WTC11 (cell line): ENCODE data around the gene FHOD1. TPM values are rescaled to one million over a fixed set of nuclear protein-coding genes. Genes with fewer than 3 reads are reported as not detected.

Experiments
- ATAC-seq: fragments of 200-7000 bp; cut with Tn5 transposase; 2 replicates; pipeline ENCODE4 v1.10.0; 2021; ENCODE audit warnings: mild to moderate bottlenecking, moderate library complexity
- CTCF ChIA-PET: fragments of 300-600 bp; sonication (Branson Sonifier 250); formaldehyde crosslinking; loops from one replicate; lab custom pipeline; 2021; ENCODE audit warnings: antibody characterized with exemption; lab: Charles Lee
- POLR2A ChIA-PET: fragments of 350-600 bp; sonication (Branson Sonifier 250); formaldehyde crosslinking; loops from one replicate; lab custom pipeline; 2021; ENCODE audit warnings: antibody characterized with exemption; lab: Charles Lee
- DNase-seq: peaks from one replicate; pipeline ENCODE4 v3.0.0; 2021; ENCODE audit warnings: low spot score
- H3K27ac Mint-ChIP-seq: 2 replicates; pipeline ENCODE4 v1.8.0; 2021; ENCODE audit warnings: mixed read lengths
- H3K27me3 Mint-ChIP-seq: 2 replicates; pipeline ENCODE4 v1.8.0; 2021; ENCODE audit warnings: low read depth, mild to moderate bottlenecking, moderate library complexity, mixed read lengths
- H3K36me3 Mint-ChIP-seq: 2 replicates; pipeline ENCODE4 v1.8.0; 2021; ENCODE audit warnings: mixed read lengths
- H3K4me1 Mint-ChIP-seq: 2 replicates; pipeline ENCODE4 v1.8.0; 2022; ENCODE audit warnings: mixed read lengths
- H3K4me3 Mint-ChIP-seq: 2 replicates; pipeline ENCODE4 v1.8.0; 2021; ENCODE audit warnings: mild to moderate bottlenecking, moderate library complexity, mixed read lengths
- H3K9me3 Mint-ChIP-seq: 2 replicates; pipeline ENCODE4 v1.8.0; 2021; ENCODE audit warnings: mixed read lengths
- ELF4 ChIP-seq: sonication (generic); formaldehyde crosslinking; IDR thresholded peaks from 2 replicates; pipeline ENCODE4 v1.8.1; 2022; ENCODE audit warnings: low read depth, mild to moderate bottlenecking, moderate library complexity, missing genetic modification reagents
- EMX1 ChIP-seq: fragments of 250-450 bp; sonication (Bioruptor Pico); IDR thresholded peaks from 2 replicates; pipeline ENCODE4 v1.8.0; 2021; ENCODE audit warnings: mild to moderate bottlenecking
- ETV6 ChIP-seq: sonication (generic); formaldehyde crosslinking; IDR thresholded peaks from 2 replicates; pipeline ENCODE4 v1.8.1; 2022; ENCODE audit warnings: mild to moderate bottlenecking, missing genetic modification reagents
- FOXJ3 ChIP-seq: sonication (generic); formaldehyde crosslinking; IDR thresholded peaks from 2 replicates; pipeline ENCODE4 v1.9.0; 2021; ENCODE audit warnings: missing genetic modification reagents, mild to moderate bottlenecking, borderline replicate concordance
- FOXK1 ChIP-seq: sonication (generic); formaldehyde crosslinking; IDR thresholded peaks from 2 replicates; pipeline ENCODE4 v1.8.0; 2022; ENCODE audit warnings: mild to moderate bottlenecking, moderate library complexity, missing genetic modification reagents
- FOXP1 ChIP-seq: sonication (generic); formaldehyde crosslinking; IDR thresholded peaks from 2 replicates; pipeline ENCODE4 v1.8.0; 2022; ENCODE audit warnings: missing genetic modification reagents, mild to moderate bottlenecking, moderate library complexity, borderline replicate concordance
- GRHL2 ChIP-seq: fragments of 250-450 bp; sonication (Bioruptor Pico); IDR thresholded peaks from 2 replicates; pipeline ENCODE4 v1.8.0; 2022; ENCODE audit warnings: mild to moderate bottlenecking, moderate library complexity; ENCODE audit not compliant: insufficient replicate concordance, severe bottlenecking
- MXD4 ChIP-seq: fragments of 250-450 bp; sonication (Bioruptor Pico); IDR thresholded peaks from 2 replicates; pipeline ENCODE4 v1.8.0; 2021; ENCODE audit warnings: mild to moderate bottlenecking, moderate library complexity, borderline replicate concordance
- NR1H2 ChIP-seq: sonication (generic); formaldehyde crosslinking; IDR thresholded peaks from 2 replicates; pipeline ENCODE4 v1.9.0; 2021; ENCODE audit warnings: mild to moderate bottlenecking, moderate library complexity, missing genetic modification reagents
- PRRX2 ChIP-seq: fragments of 250-450 bp; sonication (Bioruptor Pico); IDR thresholded peaks from 2 replicates; pipeline ENCODE4 v1.8.0; 2021; ENCODE audit warnings: mild to moderate bottlenecking
- SMAD3 ChIP-seq: sonication (generic); formaldehyde crosslinking; IDR thresholded peaks from 2 replicates; pipeline ENCODE4 v1.8.0; 2022; ENCODE audit warnings: missing genetic modification reagents, mild to moderate bottlenecking, borderline replicate concordance
- SOX15 ChIP-seq: fragments of 250-450 bp; sonication (Bioruptor Pico); IDR thresholded peaks from 2 replicates; pipeline ENCODE4 v1.9.0; 2021; ENCODE audit warnings: mild to moderate bottlenecking
- TCF7 ChIP-seq: sonication (generic); formaldehyde crosslinking; IDR thresholded peaks from 2 replicates; pipeline ENCODE4 v1.8.0; 2022; ENCODE audit warnings: mild to moderate bottlenecking, low read depth, missing genetic modification reagents, moderate library complexity
- TEAD1 ChIP-seq: sonication (generic); formaldehyde crosslinking; IDR thresholded peaks from 2 replicates; pipeline ENCODE4 v1.8.0; 2022; ENCODE audit warnings: mild to moderate bottlenecking, missing genetic modification reagents
- ZBTB21 ChIP-seq: sonication (generic); formaldehyde crosslinking; IDR thresholded peaks from 2 replicates; pipeline ENCODE4 v1.8.1; 2023; ENCODE audit warnings: mild to moderate bottlenecking, missing genetic modification reagents, borderline replicate concordance
- ZNF121 ChIP-seq: sonication (generic); formaldehyde crosslinking; IDR thresholded peaks from 2 replicates; pipeline ENCODE4 v1.8.0; 2023; ENCODE audit warnings: missing genetic modification reagents
- ZNF232 ChIP-seq: sonication (generic); formaldehyde crosslinking; IDR thresholded peaks from 2 replicates; pipeline ENCODE4 v1.8.0; 2022; ENCODE audit warnings: mild to moderate bottlenecking, missing genetic modification reagents
- ZNF317 ChIP-seq: sonication (generic); formaldehyde crosslinking; IDR thresholded peaks from 2 replicates; pipeline ENCODE4 v1.8.1; 2023; ENCODE audit warnings: low read depth, mild to moderate bottlenecking, moderate library complexity, missing genetic modification reagents, borderline replicate concordance
- ZNF396 ChIP-seq: fragments of 250-450 bp; sonication (Bioruptor Pico); IDR thresholded peaks from 2 replicates; pipeline ENCODE4 v1.8.0; 2021; ENCODE audit warnings: mild to moderate bottlenecking, moderate library complexity, borderline replicate concordance
- ZNF423 ChIP-seq: fragments of 250-450 bp; sonication (Bioruptor Pico); IDR thresholded peaks from 2 replicates; pipeline ENCODE4 v2.1.2; 2022; ENCODE audit warnings: mild to moderate bottlenecking, moderate library complexity
- total RNA-seq: library from RNA; stranded (reverse); gene quantifications from 3 replicates; pipeline ENCODE4 v1.2.3, GENCODE V29; 2021
- TF ChIP-seq, protein P1 (sequence below): sonication (generic); formaldehyde crosslinking; IDR thresholded peaks from 2 replicates; pipeline ENCODE4 v1.8.0; 2023; ENCODE audit warnings: missing genetic modification reagents
- TF ChIP-seq, protein P2 (sequence below): sonication (generic); formaldehyde crosslinking; IDR thresholded peaks from 2 replicates; pipeline ENCODE4 v1.8.0; 2022; ENCODE audit warnings: mild to moderate bottlenecking, missing genetic modification reagents
- TF ChIP-seq, protein P3 (sequence below): fragments of 250-450 bp; sonication (Bioruptor Pico); IDR thresholded peaks from 2 replicates; pipeline ENCODE4 v1.8.0; 2021; ENCODE audit warnings: mild to moderate bottlenecking
- TF ChIP-seq, protein P4 (sequence below): fragments of 250-450 bp; sonication (Bioruptor Pico); IDR thresholded peaks from 2 replicates; pipeline ENCODE4 v2.1.2; 2022; ENCODE audit warnings: mild to moderate bottlenecking, moderate library complexity
- TF ChIP-seq, protein P5 (sequence below): sonication (generic); formaldehyde crosslinking; IDR thresholded peaks from 2 replicates; pipeline ENCODE4 v1.8.0; 2022; ENCODE audit warnings: mild to moderate bottlenecking, missing genetic modification reagents
- TF ChIP-seq, protein P6 (sequence below): sonication (generic); formaldehyde crosslinking; IDR thresholded peaks from 2 replicates; pipeline ENCODE4 v1.8.1; 2023; ENCODE audit warnings: mild to moderate bottlenecking, missing genetic modification reagents
- TF ChIP-seq, protein P7 (sequence below): sonication (generic); formaldehyde crosslinking; conservative IDR thresholded peaks from 2 replicates; pipeline ENCODE4 v1.8.1; 2022; ENCODE audit warnings: mild to moderate bottlenecking, missing genetic modification reagents

Gene FHOD1
- total RNA-seq, 1 experiment from 2014 or later: 81.3 TPM

DNA sequence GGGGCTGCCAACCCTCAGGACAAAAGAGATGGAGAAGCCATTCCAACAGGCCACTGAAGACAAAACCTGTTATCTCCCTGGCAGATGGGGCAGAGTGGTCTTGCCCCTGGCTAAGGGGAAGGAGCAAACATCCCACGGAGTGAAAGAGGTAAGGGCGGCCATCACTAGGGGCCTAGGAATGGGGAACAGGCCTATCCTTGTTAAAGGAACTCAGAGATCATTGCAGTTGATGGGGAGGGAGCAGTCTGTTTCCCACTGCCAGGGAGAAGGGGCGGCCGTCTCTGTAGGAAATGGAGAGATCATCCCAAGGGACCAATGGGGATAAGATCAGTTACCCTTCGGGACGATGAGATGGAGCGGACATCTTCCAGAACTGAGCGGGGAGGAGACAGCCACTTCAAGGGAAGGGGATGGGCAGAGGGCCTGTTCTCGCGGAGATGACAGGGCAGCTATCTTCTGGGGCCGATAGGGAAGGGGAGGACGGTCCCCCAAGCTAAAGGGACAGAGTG is 20.9 kb downstream of the FHOD1 start (continued):
- TF ChIP-seq, protein P1, sequence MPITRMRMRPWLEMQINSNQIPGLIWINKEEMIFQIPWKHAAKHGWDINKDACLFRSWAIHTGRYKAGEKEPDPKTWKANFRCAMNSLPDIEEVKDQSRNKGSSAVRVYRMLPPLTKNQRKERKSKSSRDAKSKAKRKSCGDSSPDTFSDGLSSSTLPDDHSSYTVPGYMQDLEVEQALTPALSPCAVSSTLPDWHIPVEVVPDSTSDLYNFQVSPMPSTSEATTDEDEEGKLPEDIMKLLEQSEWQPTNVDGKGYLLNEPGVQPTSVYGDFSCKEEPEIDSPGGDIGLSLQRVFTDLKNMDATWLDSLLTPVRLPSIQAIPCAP: no peak
- TF ChIP-seq MXD4 (CRISPR knock-in tag): no peak
- TF ChIP-seq, protein P2, sequence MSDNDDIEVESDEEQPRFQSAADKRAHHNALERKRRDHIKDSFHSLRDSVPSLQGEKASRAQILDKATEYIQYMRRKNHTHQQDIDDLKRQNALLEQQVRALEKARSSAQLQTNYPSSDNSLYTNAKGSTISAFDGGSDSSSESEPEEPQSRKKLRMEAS (CRISPR knock-in tag): no peak
- TF ChIP-seq, protein P3, sequence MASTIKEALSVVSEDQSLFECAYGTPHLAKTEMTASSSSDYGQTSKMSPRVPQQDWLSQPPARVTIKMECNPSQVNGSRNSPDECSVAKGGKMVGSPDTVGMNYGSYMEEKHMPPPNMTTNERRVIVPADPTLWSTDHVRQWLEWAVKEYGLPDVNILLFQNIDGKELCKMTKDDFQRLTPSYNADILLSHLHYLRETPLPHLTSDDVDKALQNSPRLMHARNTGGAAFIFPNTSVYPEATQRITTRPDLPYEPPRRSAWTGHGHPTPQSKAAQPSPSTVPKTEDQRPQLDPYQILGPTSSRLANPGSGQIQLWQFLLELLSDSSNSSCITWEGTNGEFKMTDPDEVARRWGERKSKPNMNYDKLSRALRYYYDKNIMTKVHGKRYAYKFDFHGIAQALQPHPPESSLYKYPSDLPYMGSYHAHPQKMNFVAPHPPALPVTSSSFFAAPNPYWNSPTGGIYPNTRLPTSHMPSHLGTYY (CRISPR knock-in tag): no peak
- no peak for TF ChIP-seq SOX15 (CRISPR knock-in tag)
- no peak for TF ChIP-seq FOXK1 (CRISPR knock-in tag)
- TF ChIP-seq GRHL2 (CRISPR knock-in tag): no peak
- no peak for TF ChIP-seq ZNF121 (CRISPR knock-in tag)

DNA sequence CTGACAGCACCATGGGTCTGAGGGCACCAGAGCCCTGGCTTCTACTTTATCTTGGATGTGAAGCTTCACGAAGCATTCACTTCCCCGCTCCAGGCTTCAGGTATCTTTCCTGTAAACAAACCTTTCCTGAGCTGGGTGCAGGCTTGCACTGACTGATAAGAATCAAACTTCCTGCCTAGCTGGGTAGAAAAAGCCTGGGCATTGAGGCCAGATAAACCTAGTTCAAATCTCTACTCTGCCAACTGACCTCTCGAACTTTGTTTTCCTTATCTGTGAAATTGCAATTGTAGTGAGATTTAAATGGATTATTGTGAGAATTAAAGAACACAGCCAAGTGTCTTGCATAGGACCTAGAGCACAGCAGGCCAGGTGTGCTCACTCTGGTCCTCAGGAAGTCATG is 23.3 kb downstream of the FHOD1 start:
- DNase-seq: no peak
- POLR2A ChIA-PET: no interaction called here
- no peak for ATAC-seq
- peaks cover 10% of the 10 kb centered on the region for H3K36me3 Mint-ChIP-seq
- H3K9me3 Mint-ChIP-seq: no peaks in the 10 kb centered on the region
- H3K27ac Mint-ChIP-seq: no peak overlapping the region
- no peak overlapping the region for H3K4me3 Mint-ChIP-seq
- peaks cover 15% of the 10 kb centered on the region for H3K4me1 Mint-ChIP-seq
- H3K27me3 Mint-ChIP-seq: peaks cover 47% of the 10 kb centered on the region
- CTCF ChIA-PET: interaction anchor here (0.9 to 1.7 kb wide), 3 partner anchors 23 to 55 kb away, joined by 3 to 7 read pairs (median 3); partner anchors contain the start of gene FHOD1
- TF ChIP-seq, protein P4, sequence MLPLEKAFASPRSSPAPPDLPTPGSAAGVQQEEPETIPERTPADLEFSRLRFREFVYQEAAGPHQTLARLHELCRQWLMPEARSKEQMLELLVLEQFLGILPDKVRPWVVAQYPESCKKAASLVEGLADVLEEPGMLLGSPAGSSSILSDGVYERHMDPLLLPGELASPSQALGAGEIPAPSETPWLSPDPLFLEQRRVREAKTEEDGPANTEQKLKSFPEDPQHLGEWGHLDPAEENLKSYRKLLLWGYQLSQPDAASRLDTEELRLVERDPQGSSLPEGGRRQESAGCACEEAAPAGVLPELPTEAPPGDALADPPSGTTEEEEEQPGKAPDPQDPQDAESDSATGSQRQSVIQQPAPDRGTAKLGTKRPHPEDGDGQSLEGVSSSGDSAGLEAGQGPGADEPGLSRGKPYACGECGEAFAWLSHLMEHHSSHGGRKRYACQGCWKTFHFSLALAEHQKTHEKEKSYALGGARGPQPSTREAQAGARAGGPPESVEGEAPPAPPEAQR: no peak
- TF ChIP-seq EMX1 (CRISPR knock-in tag) (no peak), TCF7 (CRISPR knock-in tag) (no peak), FOXP1 (CRISPR knock-in tag) (no peak), NR1H2 (no peak), ZNF317 (no peak), ZNF232 (no peak), ZBTB21 (CRISPR knock-in tag) (no peak), SMAD3 (no peak), TEAD1 (CRISPR knock-in tag) (no peak), FOXJ3 (CRISPR knock-in tag) (no peak), ZNF423 (no peak), ELF4 (CRISPR knock-in tag) (no peak), ZNF396 (CRISPR knock-in tag) (no peak), ETV6 (CRISPR knock-in tag) (no peak), PRRX2 (no peak)
- TF ChIP-seq, protein P5, sequence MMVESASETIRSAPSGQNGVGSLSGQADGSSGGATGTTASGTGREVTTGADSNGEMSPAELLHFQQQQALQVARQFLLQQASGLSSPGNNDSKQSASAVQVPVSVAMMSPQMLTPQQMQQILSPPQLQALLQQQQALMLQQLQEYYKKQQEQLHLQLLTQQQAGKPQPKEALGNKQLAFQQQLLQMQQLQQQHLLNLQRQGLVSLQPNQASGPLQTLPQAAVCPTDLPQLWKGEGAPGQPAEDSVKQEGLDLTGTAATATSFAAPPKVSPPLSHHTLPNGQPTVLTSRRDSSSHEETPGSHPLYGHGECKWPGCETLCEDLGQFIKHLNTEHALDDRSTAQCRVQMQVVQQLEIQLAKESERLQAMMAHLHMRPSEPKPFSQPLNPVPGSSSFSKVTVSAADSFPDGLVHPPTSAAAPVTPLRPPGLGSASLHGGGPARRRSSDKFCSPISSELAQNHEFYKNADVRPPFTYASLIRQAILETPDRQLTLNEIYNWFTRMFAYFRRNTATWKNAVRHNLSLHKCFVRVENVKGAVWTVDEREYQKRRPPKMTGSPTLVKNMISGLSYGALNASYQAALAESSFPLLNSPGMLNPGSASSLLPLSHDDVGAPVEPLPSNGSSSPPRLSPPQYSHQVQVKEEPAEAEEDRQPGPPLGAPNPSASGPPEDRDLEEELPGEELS: no peak
- TF ChIP-seq, protein P6, sequence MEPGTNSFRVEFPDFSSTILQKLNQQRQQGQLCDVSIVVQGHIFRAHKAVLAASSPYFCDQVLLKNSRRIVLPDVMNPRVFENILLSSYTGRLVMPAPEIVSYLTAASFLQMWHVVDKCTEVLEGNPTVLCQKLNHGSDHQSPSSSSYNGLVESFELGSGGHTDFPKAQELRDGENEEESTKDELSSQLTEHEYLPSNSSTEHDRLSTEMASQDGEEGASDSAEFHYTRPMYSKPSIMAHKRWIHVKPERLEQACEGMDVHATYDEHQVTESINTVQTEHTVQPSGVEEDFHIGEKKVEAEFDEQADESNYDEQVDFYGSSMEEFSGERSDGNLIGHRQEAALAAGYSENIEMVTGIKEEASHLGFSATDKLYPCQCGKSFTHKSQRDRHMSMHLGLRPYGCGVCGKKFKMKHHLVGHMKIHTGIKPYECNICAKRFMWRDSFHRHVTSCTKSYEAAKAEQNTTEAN (CRISPR knock-in tag): no peak
- TF ChIP-seq, protein P7, sequence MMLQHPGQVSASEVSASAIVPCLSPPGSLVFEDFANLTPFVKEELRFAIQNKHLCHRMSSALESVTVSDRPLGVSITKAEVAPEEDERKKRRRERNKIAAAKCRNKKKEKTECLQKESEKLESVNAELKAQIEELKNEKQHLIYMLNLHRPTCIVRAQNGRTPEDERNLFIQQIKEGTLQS: no peak
